GM19043 (cell line): Measurements from ENCODE around the gene RTN3.

Source experiments
- ATAC-seq: cut with Tn5 transposase; IDR thresholded peaks from one replicate; pipeline ENCODE4 v1.9.1; 2021; ENCODE audit warnings: low read depth; ENCODE audit not compliant: unreplicated experiment

The RTN3 gene

GRCh38 chr11:63736864-63737263 is 55.6 kb downstream of the RTN3 start:
- ATAC-seq, result no peak

- ATAC-seq, result no peak
These were observed 56.4 kb downstream of the RTN3 start for GRCh38 chr11:63737718-63738117.

- ATAC-seq, result no peak
These were observed 57.5 kb downstream of the RTN3 start for GRCh38 chr11:63738720-63739360.

- ATAC-seq, result no peak
These were observed 64.2 kb downstream of the RTN3 start for GRCh38 chr11:63745304-63746170.

GRCh38 chr11:63747011-63747410 is 65.7 kb downstream of the RTN3 start:
- no peak for ATAC-seq

GRCh38 chr11:63749624-63750023 is 68.3 kb downstream of the RTN3 start:
- ATAC-seq, result no peak

- ATAC-seq, result no peak
These were observed 75.8 kb downstream of the RTN3 start for GRCh38 chr11:63756919-63757761.

GRCh38 chr11:63760487-63761079 is 79.3 kb downstream of the RTN3 start:
- no peak for ATAC-seq

- no peak for ATAC-seq
These were observed 79.9 kb downstream of the RTN3 start for GRCh38 chr11:63761188-63761587.

GRCh38 chr11:63761931-63762653 is 80.8 kb downstream of the RTN3 start:
- ATAC-seq, result no peak

GRCh38 chr11:63762654-63763495 is 81.6 kb downstream of the RTN3 start:
- no peak for ATAC-seq

- ATAC-seq, result no peak
These were observed 82.4 kb downstream of the RTN3 start for GRCh38 chr11:63763496-63764339.

- ATAC-seq, result no peak
These were observed 83.0 kb downstream of the RTN3 start for GRCh38 chr11:63764340-63764678.

- ATAC-seq, result no peak
These were observed 83.7 kb downstream of the RTN3 start for GRCh38 chr11:63764679-63765647.

GRCh38 chr11:63765688-63766241 is 84.5 kb downstream of the RTN3 start:
- no peak for ATAC-seq

GRCh38 chr11:63766531-63767235 is 85.4 kb downstream of the RTN3 start:
- no peak for ATAC-seq

- ATAC-seq, result no peak
These were observed 85.9 kb downstream of the RTN3 start for GRCh38 chr11:63767267-63767564.
